Spleen (tissue), 11 donors: ENCODE results near the gene EPHB2. TPM values are rescaled to one million over a fixed set of nuclear protein-coding genes. Genes with fewer than 3 reads are reported as not detected.

ENCODE experiments used
- DNase-seq: peaks from one replicate; pipeline ENCODE4 v3.0.0-alpha.2; 2020
- H3K27ac ChIP-seq, 8 donors: fragments of 200-600 bp; sonication (generic) in 7 of 8; 1 replicate in 4 of 8; 2 replicates in 4 of 8; pipeline versions ENCODE4 v1.5.0 to v1.8.0; 2016 to 2021; ENCODE audit warnings: inconsistent platforms in 4 of 8, mild to moderate bottlenecking in 4 of 8, moderate library complexity in 1 of 8
- H3K27me3 ChIP-seq, 7 donors: fragments of 200-600 bp; sonication (generic) in 6 of 7; replicated peaks in 1 of 7; 1 replicate in 4 of 7; 2 replicates in 3 of 7; pipeline versions ENCODE4 v1.5.0 to v1.8.0; 2016 to 2021; ENCODE audit warnings: inconsistent platforms in 3 of 7, mild to moderate bottlenecking in 1 of 7
- H3K36me3 ChIP-seq, 6 donors: fragments of 200-600 bp; sonication (generic) in 5 of 6; 1 replicate in 4 of 6; 2 replicates in 2 of 6; pipeline versions ENCODE4 v1.5.0 to v1.8.0; 2016 to 2021; ENCODE audit warnings: inconsistent platforms in 2 of 6
- H3K4me1 ChIP-seq, 6 donors: fragments of 200-600 bp; sonication (generic) in 5 of 6; 1 replicate in 3 of 6; 2 replicates in 3 of 6; pipeline versions ENCODE4 v1.5.0 to v1.8.0; 2016 to 2021; ENCODE audit warnings: inconsistent platforms in 3 of 6
- H3K4me3 ChIP-seq, 8 donors: fragments of 200-600 bp; sonication (generic) in 7 of 8; 1 replicate in 4 of 8; 2 replicates in 4 of 8; pipeline versions ENCODE4 v1.5.0 to v1.8.0; 2016 to 2021; ENCODE audit warnings: inconsistent platforms in 4 of 8, mild to moderate bottlenecking in 4 of 8, moderate library complexity in 2 of 8
- H3K9me3 ChIP-seq, 8 donors: fragments of 200-600 bp; sonication (generic) in 7 of 8; 1 replicate in 4 of 8; 2 replicates in 4 of 8; pipeline versions ENCODE4 v1.5.0 to v1.8.0; 2016 to 2021; ENCODE audit warnings: inconsistent platforms in 4 of 8
- POLR2A ChIP-seq, 3 donors: fragments of 450-650 bp; IDR thresholded peaks; one replicate each; pipeline ENCODE4 v1.5.1; 2017; ENCODE audit warnings: antibody characterized with exemption in 3 of 3, mild to moderate bottlenecking in 1 of 3
- POLR2AphosphoS5 ChIP-seq, 3 donors: sonication (generic); formaldehyde crosslinking; IDR thresholded peaks; one replicate each; pipeline ENCODE4 v1.5.1; 2017; ENCODE audit warnings: antibody characterized with exemption in 3 of 3
- WGBS, 5 donors: extraction: QIAGEN DNeasy Blood & Tissue Kit in 3 of 5; methylation state at CpG; one replicate each; pipeline versions ENCODE4 v1.1.5 to v1.1.7; 2013 to 2018; 5-methylcytosine and 5-hydroxymethylcytosine counted together
- intact Hi-C: fragments of 100-400 bp; cut with DNase I; formaldehyde crosslinking; loops from one replicate; pipeline ENCODE4 v1.15.0; 2023; ENCODE audit warnings: low total_unique reads
- polyA plus RNA-seq, 3 donors: library from polyadenylated mRNA; stranded (reverse); fragments of 200-250 nt; gene quantifications; one replicate each; pipeline ENCODE4 v1.2.1, GENCODE V29; 2013
- total RNA-seq, 7 donors: library from RNA; depleted of rRNA in 3 of 7; stranded (reverse); fragments of >200 nt in 3 of 7; fragmentation: NEBNext Ultra II Directional in 4 of 7; extraction: Animal tissue kit (Norgen Biotek cat#: 25700) in 4 of 7; gene quantifications; one replicate each; pipeline versions ENCODE4 v1.1.0 to v1.2.1, GENCODE V29; 2016 to 2021
- TF ChIP-seq, protein P1 (sequence below), 11 experiments: fragments of 200-600 bp in 7 of 11; fragments of 450-650 bp in 4 of 11; sonication (generic) in 4 of 11; IDR thresholded peaks in 8 of 11; conservative IDR thresholded peaks in 3 of 11; 1 replicate in 7 of 11; 2 replicates in 4 of 11; pipeline versions ENCODE4 v1.4.0 to v1.8.0; 2016 to 2021; ENCODE audit warnings: antibody characterized with exemption in 11 of 11, inconsistent platforms in 4 of 11, mild to moderate bottlenecking in 1 of 11
- donor health status: healthy with polysubstance abuse.
- donor health status: DM: no; HTN: no; CAD: no; lungs with moderate emphysema.
- donor health status: DM: no; HTN: no; CAD: no.
- donor health status: Bipolar disorder and iron deficiency.
- donor health status: healthy.
- donor health status: DM: no; HTN: no; CAD: no.
- donor health status: DM: yes; HTN: yes; CAD: no.

The EPHB2 gene
- total and polyA plus RNA-seq, 10 donors = 0.67 to 9.3 (median 6.3) TPM

DNA sequence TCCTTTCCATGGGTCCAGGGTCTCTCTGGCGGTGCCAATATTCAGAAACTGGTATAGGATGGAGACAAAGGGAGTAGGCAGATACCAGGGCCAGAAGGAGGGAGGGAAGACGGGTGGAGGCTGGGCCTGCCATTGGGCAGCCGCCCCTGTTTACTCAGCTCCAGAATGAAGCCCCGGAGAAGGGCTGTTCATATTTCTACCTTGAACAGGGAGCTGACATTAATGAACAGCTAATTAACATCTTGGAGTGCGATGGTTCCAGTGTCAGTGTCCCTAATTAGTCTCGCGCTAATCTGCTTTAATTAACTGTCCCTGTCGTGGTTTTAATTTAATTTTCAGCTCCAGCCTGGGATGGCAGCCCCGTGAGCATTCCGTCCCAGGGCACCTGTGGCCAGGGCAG is 113.8 kb downstream of the EPHB2 start:
- DNase-seq = peak; percentile 4
- peaks cover 0 to 10% (median 0%) of the 10 kb centered on the region in 7 donors for H3K27me3 ChIP-seq
- H3K9me3 ChIP-seq = no peaks in the 10 kb centered on the region
- intact Hi-C loops = no loop called here
- no peaks in the 10 kb centered on the region for H3K4me1 ChIP-seq
- 85 to 91% (median 90%) methylated on average over 10 of the region's 10 CpGs for WGBS, 5 donors
- H3K27ac ChIP-seq = no peak overlapping the region
- H3K4me3 ChIP-seq = no peak overlapping the region
- no peaks in the 10 kb centered on the region for H3K36me3 ChIP-seq
- TF ChIP-seq POLR2A (IDR thresholded peaks at IDR 0.05) (no peak), POLR2AphosphoS5 (IDR thresholded peaks at IDR 0.05) (no peak)
- TF ChIP-seq, protein P1, sequence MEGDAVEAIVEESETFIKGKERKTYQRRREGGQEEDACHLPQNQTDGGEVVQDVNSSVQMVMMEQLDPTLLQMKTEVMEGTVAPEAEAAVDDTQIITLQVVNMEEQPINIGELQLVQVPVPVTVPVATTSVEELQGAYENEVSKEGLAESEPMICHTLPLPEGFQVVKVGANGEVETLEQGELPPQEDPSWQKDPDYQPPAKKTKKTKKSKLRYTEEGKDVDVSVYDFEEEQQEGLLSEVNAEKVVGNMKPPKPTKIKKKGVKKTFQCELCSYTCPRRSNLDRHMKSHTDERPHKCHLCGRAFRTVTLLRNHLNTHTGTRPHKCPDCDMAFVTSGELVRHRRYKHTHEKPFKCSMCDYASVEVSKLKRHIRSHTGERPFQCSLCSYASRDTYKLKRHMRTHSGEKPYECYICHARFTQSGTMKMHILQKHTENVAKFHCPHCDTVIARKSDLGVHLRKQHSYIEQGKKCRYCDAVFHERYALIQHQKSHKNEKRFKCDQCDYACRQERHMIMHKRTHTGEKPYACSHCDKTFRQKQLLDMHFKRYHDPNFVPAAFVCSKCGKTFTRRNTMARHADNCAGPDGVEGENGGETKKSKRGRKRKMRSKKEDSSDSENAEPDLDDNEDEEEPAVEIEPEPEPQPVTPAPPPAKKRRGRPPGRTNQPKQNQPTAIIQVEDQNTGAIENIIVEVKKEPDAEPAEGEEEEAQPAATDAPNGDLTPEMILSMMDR (IDR thresholded peaks at IDR 0.05 in 8 of 11, conservative IDR thresholded peaks at IDR 0.05 in 3 of 11) = no peak

DNA sequence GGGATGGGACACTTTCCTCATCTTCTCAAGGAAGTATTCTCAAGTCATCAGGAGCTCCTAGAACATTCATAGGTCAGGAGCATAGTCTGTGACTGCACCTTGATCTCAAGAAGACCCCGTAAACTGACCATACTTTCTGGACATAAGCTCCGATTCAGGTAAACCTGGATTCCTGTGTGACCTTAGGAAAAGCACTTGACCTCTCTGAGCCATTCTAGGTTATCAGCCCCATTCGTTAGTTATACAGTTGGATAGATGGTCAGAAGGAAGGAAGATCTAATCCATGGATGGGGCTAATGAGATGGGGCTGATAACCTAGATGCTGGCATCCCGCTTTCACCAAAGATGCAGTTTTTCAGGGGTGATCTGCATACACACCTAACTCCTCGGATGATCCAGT is 114.3 kb downstream of the EPHB2 start:
- Histone ChIP-seq H3K4me1 (no peaks in the 10 kb centered on the region), H3K9me3 (no peaks in the 10 kb centered on the region), H3K36me3 (no peaks in the 10 kb centered on the region), H3K27ac (no peak overlapping the region), H3K27me3 (peaks cover 0 to 5% (median 0%) of the 10 kb centered on the region in 7 donors), H3K4me3 (no peak overlapping the region)
- no peak for DNase-seq
- TF ChIP-seq, protein P1 (IDR thresholded peaks at IDR 0.05 in 8 of 11, conservative IDR thresholded peaks at IDR 0.05 in 3 of 11) = no peak
- TF ChIP-seq POLR2AphosphoS5 (IDR thresholded peaks at IDR 0.05) (no peak), POLR2A (IDR thresholded peaks at IDR 0.05) (no peak)
- intact Hi-C loops = no loop called here
- 85 to 93% (median 89%) methylated on average over 5 of the region's 5 CpGs for WGBS, 5 donors

DNA sequence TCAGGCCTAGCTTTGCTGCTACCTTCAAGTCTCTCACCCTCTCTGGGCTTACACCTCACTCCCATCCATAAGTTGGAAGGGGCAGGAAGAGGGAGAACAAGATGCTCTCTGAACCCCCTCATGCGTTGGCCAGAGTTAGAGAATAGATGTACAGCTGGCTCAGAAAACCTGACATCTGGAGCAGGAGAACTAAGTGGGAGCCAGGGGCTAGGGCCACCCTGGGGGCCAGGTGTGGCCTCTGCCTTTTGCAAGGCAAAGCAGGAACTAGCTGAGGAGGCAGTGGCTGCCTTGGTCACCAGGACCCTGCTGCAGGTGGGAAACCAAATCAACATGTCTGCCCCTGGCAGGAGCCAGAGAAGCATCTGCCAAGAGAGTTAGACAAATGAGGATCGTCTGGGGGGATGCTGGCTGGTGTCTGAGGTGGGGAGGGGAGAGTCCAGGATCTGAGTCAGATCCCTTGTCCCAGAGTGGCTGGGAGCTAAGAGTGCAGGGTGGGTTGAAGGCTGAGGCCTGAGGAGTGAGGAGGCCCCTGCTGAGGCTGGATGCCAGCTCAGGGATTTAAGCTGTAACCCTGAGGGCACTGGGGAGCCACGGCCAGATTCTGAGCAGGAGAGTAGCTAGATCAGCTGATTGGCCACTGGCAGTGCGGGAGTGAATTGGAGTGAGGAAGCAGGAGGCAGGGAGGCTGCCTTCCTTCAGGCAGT is 115.0 kb downstream of the EPHB2 start:
- Histone ChIP-seq H3K9me3 (no peaks in the 10 kb centered on the region), H3K4me3 (no peak overlapping the region), H3K27me3 (peaks cover 0 to 5% (median 0%) of the 10 kb centered on the region in 7 donors), H3K36me3 (no peaks in the 10 kb centered on the region), H3K27ac (no peak overlapping the region), H3K4me1 (no peaks in the 10 kb centered on the region)
- no peak for TF ChIP-seq POLR2AphosphoS5 (IDR thresholded peaks at IDR 0.05)
- TF ChIP-seq POLR2A (IDR thresholded peaks at IDR 0.05) = no peak
- TF ChIP-seq, protein P1 (IDR thresholded peaks at IDR 0.05 in 8 of 11, conservative IDR thresholded peaks at IDR 0.05 in 3 of 11) = no peak
- WGBS, 5 donors = 46 to 80% (median 64%) methylated on average over 3 to 4 of the region's 4 CpGs
- intact Hi-C loops = no loop called here
- peak; percentile 33 for DNase-seq
